Liver (tissue), 2 donors: ENCODE results near the gene WDR90.

Experiments used
- TF ChIP-seq, protein P1 (sequence below): IDR thresholded peaks from 2 replicates; pipeline ENCODE4 v1.6.1; 2016; ENCODE audit warnings: antibody characterized with exemption, mild to moderate bottlenecking
- TF ChIP-seq, protein P2 (sequence below): fragments of 150-350 bp; IDR thresholded peaks from 2 replicates; pipeline ENCODE4 v1.5.1; 2017; ENCODE audit warnings: improper control_type of control experiment, low read depth, low read length; ENCODE audit not compliant: missing input control
- donor health status: healthy.

DNA sequence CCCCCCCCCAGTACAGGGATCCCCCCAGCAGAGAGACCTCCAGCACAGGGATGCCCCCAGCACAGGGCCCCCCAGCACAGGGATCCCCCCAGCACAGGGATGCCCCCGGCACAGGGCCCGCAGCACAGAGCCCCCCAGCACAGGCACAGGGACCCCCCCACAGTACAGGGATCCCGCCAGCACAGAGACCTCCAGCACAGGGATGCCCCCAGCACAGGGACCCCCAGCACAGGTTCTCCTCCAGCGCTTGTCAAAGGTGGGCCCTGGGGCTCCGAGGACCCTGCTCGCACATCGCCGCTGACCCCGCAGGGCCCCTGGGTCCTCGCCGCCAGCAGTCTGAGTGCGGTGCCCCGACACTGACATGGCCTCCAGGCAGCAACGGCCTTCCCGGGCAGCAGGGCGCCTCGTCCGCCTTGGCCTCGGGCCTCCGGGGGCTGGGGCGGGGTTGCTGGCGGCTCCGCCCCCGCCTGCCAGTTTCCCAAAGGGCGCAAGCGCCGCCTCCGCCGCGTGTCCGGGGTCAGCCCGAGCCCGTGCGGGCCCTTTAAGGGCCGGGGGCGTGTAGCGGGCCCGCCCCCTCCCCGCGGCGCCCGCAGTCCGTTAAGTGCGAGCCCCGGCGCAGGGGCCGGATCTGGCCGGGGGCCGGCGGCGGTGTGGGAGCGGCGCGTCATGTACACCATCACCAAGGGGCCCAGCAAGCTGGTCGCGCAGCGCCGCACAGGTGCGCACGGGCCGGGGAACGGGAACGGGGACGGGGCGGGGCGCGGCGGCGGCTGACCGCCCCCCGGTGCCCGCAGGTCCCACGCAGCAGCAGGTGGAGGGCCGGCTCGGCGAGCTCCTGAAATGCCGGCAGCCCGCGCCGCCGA is 7.6 kb upstream of the WDR90 start, which contains the start of gene MCRIP2:
- TF ChIP-seq, protein P1, sequence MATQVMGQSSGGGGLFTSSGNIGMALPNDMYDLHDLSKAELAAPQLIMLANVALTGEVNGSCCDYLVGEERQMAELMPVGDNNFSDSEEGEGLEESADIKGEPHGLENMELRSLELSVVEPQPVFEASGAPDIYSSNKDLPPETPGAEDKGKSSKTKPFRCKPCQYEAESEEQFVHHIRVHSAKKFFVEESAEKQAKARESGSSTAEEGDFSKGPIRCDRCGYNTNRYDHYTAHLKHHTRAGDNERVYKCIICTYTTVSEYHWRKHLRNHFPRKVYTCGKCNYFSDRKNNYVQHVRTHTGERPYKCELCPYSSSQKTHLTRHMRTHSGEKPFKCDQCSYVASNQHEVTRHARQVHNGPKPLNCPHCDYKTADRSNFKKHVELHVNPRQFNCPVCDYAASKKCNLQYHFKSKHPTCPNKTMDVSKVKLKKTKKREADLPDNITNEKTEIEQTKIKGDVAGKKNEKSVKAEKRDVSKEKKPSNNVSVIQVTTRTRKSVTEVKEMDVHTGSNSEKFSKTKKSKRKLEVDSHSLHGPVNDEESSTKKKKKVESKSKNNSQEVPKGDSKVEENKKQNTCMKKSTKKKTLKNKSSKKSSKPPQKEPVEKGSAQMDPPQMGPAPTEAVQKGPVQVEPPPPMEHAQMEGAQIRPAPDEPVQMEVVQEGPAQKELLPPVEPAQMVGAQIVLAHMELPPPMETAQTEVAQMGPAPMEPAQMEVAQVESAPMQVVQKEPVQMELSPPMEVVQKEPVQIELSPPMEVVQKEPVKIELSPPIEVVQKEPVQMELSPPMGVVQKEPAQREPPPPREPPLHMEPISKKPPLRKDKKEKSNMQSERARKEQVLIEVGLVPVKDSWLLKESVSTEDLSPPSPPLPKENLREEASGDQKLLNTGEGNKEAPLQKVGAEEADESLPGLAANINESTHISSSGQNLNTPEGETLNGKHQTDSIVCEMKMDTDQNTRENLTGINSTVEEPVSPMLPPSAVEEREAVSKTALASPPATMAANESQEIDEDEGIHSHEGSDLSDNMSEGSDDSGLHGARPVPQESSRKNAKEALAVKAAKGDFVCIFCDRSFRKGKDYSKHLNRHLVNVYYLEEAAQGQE = peak; percentile 33
- TF ChIP-seq, protein P2, sequence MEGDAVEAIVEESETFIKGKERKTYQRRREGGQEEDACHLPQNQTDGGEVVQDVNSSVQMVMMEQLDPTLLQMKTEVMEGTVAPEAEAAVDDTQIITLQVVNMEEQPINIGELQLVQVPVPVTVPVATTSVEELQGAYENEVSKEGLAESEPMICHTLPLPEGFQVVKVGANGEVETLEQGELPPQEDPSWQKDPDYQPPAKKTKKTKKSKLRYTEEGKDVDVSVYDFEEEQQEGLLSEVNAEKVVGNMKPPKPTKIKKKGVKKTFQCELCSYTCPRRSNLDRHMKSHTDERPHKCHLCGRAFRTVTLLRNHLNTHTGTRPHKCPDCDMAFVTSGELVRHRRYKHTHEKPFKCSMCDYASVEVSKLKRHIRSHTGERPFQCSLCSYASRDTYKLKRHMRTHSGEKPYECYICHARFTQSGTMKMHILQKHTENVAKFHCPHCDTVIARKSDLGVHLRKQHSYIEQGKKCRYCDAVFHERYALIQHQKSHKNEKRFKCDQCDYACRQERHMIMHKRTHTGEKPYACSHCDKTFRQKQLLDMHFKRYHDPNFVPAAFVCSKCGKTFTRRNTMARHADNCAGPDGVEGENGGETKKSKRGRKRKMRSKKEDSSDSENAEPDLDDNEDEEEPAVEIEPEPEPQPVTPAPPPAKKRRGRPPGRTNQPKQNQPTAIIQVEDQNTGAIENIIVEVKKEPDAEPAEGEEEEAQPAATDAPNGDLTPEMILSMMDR = no peak
